Kidney (tissue), 14 donors: ENCODE measurements around the gene LMBRD2. TPM values are rescaled to one million over a fixed set of nuclear protein-coding genes. Genes with fewer than 3 reads are reported as not detected.

Experiments used
- DNase-seq, 5 donors: peaks; one replicate each; pipeline ENCODE4 v3.0.0-alpha.2; 2013 to 2020
- FAIRE-seq: peaks from 2 replicates; lab custom pipeline; 2012; peaks lifted over from hg19 to GRCh38; lab: Jason Lieb, UNC
- H3K27ac ChIP-seq, 2 donors: one replicate each; pipeline ENCODE4 v1.7.0; 2013; ENCODE audit warnings: low read depth in 2 of 2, low read length in 2 of 2, inconsistent platforms in 1 of 2
- H3K27me3 ChIP-seq: one replicate; pipeline ENCODE4 v1.7.1; 2013; ENCODE audit warnings: low read length, inconsistent platforms; ENCODE audit not compliant: control insufficient read depth, insufficient read depth
- H3K36me3 ChIP-seq, 3 donors: one replicate each; pipeline versions ENCODE4 v1.7.0 to v1.7.1; 2013; ENCODE audit warnings: low read length in 3 of 3, control low read depth in 1 of 3, inconsistent platforms in 1 of 3; ENCODE audit not compliant: insufficient read depth in 3 of 3, control insufficient read depth in 2 of 3
- H3K4me1 ChIP-seq, 3 donors: one replicate each; pipeline versions ENCODE4 v1.7.0 to v1.7.1; 2013; ENCODE audit warnings: low read length in 3 of 3, inconsistent platforms in 1 of 3, low read depth in 1 of 3; ENCODE audit not compliant: control insufficient read depth in 2 of 3, insufficient read depth in 2 of 3
- H3K4me3 ChIP-seq, 3 donors: one replicate each; pipeline versions ENCODE4 v1.7.0 to v1.8.1; 2013; ENCODE audit warnings: low read length in 3 of 3, control low read depth in 1 of 3, inconsistent platforms in 1 of 3
- H3K9ac ChIP-seq, 3 donors: one replicate each; pipeline versions ENCODE4 v1.7.0 to v1.7.1; 2013; ENCODE audit warnings: low read length in 3 of 3, control low read depth in 1 of 3, inconsistent platforms in 1 of 3
- H3K9me3 ChIP-seq, 3 donors: one replicate each; pipeline versions ENCODE4 v1.7.0 to v1.7.1; 2013; ENCODE audit warnings: low read length in 3 of 3, control low read depth in 1 of 3, inconsistent platforms in 1 of 3; ENCODE audit not compliant: control insufficient read depth in 2 of 3, insufficient read depth in 1 of 3
- intact Hi-C: fragments of 100-400 bp; cut with DNase I; formaldehyde crosslinking; loops from one replicate; pipeline ENCODE4 v1.11.1; 2022
- polyA plus RNA-seq: library from polyadenylated mRNA; stranded (reverse); fragments of 350-450 nt; fragmentation: Illumina TruSeq; extraction: RNeasy Lipid Tissue Mini Kit (QIAGEN cat#74804); gene quantifications from one replicate; pipeline ENCODE4 v1.2.3, GENCODE V29; 2014; ENCODE audit warnings: low read depth, low replicate concordance; ENCODE audit not compliant: insufficient read depth
- total RNA-seq: library from RNA; stranded (reverse); fragmentation: NEBNext Ultra II Directional; extraction: Animal tissue kit (Norgen Biotek cat#: 25700); gene quantifications from one replicate; pipeline ENCODE4 v1.2.1, GENCODE V29; 2021
- TF ChIP-seq, protein P1 (sequence below): IDR thresholded peaks from 3 replicates; pipeline ENCODE4 v1.5.1; 2012; ENCODE audit warnings: mild to moderate bottlenecking, moderate library complexity, borderline replicate concordance; ENCODE audit not compliant: insufficient read depth; ENCODE audit errors: extremely low read depth
- donor health status: control.
- donor health status: control.
- donor health status: control.
- donor health status: control.
- donor health status: control.
- donor health status: DM: yes; HTN: yes; CAD: no.
- donor health status: Normal renal cell carcinoma (clear cell type).

The LMBRD2 gene
- total and polyA plus RNA-seq, 2 donors from 2014 or later: 4.0 to 13.6 TPM

- FAIRE-seq: no peak
- DNase-seq: no peak
- intact Hi-C loops: no loop called here
- Histone ChIP-seq H3K9me3 (no peaks in the 10 kb centered on the region), H3K4me1 (no peaks in the 10 kb centered on the region), H3K27ac (no peak overlapping the region), H3K36me3 (peaks cover 4 to 7% (median 4%) of the 10 kb centered on the region in 3 donors), H3K4me3 (no peak overlapping the region), H3K9ac (no peak overlapping the region), H3K27me3 (no peaks in the 10 kb centered on the region)
- TF ChIP-seq, protein P1, sequence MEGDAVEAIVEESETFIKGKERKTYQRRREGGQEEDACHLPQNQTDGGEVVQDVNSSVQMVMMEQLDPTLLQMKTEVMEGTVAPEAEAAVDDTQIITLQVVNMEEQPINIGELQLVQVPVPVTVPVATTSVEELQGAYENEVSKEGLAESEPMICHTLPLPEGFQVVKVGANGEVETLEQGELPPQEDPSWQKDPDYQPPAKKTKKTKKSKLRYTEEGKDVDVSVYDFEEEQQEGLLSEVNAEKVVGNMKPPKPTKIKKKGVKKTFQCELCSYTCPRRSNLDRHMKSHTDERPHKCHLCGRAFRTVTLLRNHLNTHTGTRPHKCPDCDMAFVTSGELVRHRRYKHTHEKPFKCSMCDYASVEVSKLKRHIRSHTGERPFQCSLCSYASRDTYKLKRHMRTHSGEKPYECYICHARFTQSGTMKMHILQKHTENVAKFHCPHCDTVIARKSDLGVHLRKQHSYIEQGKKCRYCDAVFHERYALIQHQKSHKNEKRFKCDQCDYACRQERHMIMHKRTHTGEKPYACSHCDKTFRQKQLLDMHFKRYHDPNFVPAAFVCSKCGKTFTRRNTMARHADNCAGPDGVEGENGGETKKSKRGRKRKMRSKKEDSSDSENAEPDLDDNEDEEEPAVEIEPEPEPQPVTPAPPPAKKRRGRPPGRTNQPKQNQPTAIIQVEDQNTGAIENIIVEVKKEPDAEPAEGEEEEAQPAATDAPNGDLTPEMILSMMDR: no peak
Observed at GRCh38 chr5:36105819-36106218, 45.9 kb downstream of the LMBRD2 start.

- Histone ChIP-seq H3K36me3 (peaks cover 0 to 2% (median 0%) of the 10 kb centered on the region in 3 donors), H3K9me3 (no peaks in the 10 kb centered on the region), H3K27me3 (no peaks in the 10 kb centered on the region), H3K4me3 (no peak overlapping the region), H3K4me1 (no peaks in the 10 kb centered on the region), H3K27ac (no peak overlapping the region), H3K9ac (no peak overlapping the region)
- TF ChIP-seq, protein P1: no peak
- no peak for FAIRE-seq
- no peak for DNase-seq
- intact Hi-C loops: no loop called here
Observed at GRCh38 chr5:36099748-36100147, 51.9 kb downstream of the LMBRD2 start.

DNA sequence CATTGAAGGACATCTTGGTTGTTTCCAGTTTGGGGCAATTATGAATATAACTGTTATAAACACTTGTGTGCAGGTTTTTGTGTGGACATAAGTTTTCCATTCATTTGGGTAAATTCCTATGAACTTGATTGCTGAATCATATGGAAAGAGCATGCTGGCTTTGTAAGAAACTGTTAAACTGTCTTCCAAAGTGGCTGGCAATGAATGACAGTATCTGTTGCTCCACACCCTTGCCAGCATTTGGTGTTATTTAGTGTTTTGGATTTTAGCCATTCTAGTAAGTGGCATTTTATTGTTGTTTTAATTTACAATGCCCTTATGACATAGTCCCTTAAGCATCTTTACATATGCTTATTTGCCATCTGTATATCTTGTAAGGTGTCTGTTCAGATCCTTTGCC, 55.2 kb downstream of the LMBRD2 start:
- intact Hi-C loops: no loop called here
- Histone ChIP-seq H3K4me1 (no peaks in the 10 kb centered on the region), H3K4me3 (no peak overlapping the region), H3K27me3 (no peaks in the 10 kb centered on the region), H3K9ac (no peak overlapping the region), H3K27ac (no peak overlapping the region), H3K36me3 (no peaks in the 10 kb centered on the region), H3K9me3 (no peaks in the 10 kb centered on the region)
- FAIRE-seq (no peak), DNase-seq (no peak)
- TF ChIP-seq, protein P1: no peak

DNA sequence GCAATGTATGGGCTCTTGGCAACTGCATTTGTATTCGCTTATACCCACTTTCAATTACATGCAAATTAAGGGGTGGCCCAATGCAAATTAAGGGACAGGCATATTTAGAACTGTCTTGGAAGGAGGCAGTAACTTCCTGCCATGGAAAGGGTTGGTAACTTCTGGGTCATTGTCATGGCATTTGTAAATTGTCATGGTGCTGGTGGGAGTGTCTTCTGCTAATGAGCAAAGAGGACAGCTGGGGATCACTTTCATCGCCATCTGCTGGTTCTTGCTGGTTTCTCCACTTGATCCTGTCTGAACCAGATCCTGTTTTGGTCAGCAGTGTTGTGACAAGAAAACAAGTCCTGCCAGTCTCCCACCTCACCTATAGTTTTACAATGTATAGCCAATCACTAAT, 61.7 kb downstream of the LMBRD2 start:
- no peaks in the 10 kb centered on the region for H3K4me1 ChIP-seq
- no peak for FAIRE-seq
- TF ChIP-seq, protein P1: no peak

More for the DNA sequence above, 61.7 kb downstream of the LMBRD2 start:
- H3K4me3 ChIP-seq: no peak overlapping the region
- peak in 3 of 5 donors; percentile 13 to 39 (median 37) for DNase-seq
- intact Hi-C loops: no loop called here
- H3K9ac ChIP-seq: no peak overlapping the region
- no peak overlapping the region for H3K27ac ChIP-seq
- no peaks in the 10 kb centered on the region for H3K27me3 ChIP-seq
- no peaks in the 10 kb centered on the region for H3K36me3 ChIP-seq
- no peaks in the 10 kb centered on the region for H3K9me3 ChIP-seq
